GM21529 (cell line): ENCODE data around the gene ITPR1.

ENCODE experiments used
- ATAC-seq: cut with Tn5 transposase; IDR thresholded peaks from one replicate; pipeline ENCODE4 v1.9.1; 2021; ENCODE audit not compliant: unreplicated experiment

Gene ITPR1

GRCh38 chr3:4801892-4802291 lies 308.7 kb downstream of the ITPR1 start:
- ATAC-seq: no peak

DNA sequence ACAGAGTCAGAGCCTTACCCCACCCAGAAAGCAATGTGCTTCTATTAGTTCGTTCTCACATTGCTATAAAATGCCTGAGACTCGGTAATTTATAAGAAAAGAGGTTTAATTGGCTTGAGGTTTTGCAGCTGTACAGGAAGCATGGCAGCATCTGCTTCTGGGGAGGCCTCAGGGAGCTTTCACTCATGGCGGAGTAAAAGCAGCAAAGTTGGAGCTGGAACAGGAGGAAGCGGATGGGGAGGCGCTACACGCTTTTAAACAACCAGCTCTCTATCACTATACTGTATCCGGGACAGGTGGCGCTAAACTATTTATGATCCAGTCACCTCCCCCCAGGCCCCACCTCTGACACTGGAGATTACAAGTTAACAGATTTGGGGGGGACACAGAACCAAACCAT lies 309.8 kb downstream of the ITPR1 start:
- ATAC-seq: no peak

DNA sequence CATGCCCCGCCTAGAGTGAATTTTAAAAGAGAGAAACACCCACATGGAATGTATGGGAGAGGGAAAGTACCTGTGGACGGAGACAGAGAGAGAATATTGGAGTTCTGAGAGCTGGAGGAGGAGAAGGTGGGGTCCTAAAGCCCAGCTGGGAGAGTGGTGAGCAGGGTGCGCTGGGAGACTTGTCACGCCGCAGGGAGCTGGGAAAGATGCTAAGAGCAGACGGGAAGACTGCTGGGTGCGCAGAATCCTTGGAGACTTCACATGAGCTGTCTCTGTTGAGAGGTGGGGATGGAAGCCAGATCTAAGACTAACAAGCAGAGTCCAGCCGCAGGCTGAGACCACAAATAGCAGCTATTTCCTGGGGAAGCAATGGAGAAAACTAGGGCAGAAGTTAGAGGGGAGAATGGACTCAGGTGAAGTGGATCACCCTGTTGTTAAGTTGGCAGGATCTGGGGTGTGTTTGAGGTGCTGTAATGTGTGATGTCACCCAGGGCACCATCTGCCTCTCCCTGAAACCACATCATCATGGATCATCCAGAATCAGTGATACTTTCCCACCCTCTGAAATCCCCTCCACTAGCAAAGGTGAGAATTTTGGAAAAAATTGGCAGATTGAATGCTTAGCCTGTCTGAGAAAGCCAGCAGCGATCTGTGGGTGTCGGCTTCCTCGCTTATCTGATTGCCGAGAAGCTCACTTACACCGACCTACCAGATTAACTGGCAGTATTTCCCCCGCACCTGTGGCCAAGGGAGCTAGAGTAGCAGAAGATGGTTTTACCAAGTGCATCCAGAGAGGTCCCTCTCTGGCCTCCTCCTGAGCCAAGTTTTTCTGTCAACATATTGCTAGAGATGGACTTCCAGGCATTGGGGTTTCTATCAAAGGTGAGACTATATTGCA lies 311.3 kb downstream of the ITPR1 start:
- ATAC-seq: no peak

DNA sequence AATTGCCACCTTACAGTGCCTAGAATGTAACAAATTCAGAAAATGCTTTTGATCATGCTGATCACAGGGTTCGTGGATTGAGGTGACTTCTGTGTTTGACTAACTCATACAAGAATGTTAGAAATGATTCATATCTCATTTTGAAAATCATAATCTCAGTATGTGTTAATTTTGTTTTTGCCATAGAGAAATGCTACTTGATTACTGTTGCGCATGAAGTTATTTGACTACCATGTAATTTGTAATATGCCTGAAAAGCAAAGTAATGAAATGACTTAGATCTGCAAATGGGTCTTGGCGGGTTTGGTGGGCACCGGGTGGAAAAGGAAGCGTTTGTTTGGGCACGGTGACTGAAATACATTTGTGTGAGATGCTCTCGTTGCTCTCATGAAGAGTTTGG lies 312.5 kb downstream of the ITPR1 start:
- no peak for ATAC-seq

- ATAC-seq: no peak
These were observed 313.5 kb downstream of the ITPR1 start for GRCh38 chr3:4806535-4807108.

DNA sequence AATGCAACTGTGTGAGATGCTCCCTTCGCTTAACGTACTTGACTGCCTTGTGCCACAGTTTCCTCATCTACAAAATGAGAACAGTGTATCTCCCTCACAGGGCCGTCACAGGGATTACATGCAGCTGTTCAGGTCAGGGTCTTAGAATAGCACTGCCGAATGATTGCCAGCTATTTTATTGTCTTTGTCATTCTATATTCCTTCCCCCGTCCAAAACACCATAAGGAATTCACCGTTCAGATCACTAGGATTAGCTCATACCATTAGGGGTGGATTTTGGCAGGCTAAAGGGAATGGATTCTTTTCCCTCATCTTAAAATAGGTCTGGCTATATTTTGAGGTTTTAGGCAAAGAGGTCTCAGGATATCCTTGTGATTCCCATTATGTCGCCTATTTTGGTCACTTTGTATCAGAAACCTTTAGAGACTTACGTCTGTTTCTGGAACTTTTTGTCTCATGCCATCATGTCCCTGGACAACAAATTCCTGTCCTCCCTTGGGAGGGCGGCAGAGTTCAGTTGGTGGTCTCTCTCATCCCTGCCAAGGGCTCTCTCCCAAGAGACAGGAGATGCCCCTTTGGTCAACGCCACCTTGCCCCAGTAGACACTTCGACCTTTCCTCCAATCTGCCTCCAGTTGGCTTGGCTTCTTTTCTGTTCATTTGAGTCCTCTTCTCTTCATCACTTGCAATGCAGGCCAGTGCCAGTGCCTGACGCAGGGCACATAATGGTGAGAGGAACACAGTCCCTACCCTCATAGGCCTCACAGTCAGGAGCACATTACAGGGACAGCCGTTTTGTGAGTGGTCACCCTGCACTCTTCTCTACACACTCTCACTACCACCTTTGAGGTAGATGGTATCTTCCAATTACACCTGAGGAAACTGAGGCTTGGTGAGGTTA lies 314.5 kb downstream of the ITPR1 start:
- ATAC-seq: no peak

DNA sequence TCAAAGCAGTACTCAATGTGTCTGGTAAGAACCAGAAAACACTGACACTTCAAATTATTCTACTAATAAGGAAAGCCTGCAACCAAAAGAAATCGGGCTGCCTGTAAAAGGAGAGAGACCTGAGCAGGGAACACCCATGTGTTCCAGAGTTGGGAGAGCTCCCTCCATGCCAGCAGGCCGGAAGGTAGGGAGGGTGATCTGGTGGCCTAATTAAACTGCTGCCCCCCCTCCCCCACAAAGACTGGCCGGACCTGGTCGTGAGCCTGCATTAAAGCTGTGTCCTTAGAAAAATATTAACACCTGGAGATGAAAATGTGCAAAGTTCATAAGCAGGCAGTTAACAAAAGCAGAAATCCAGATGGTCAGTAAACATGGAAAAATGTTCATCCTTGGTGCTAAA lies 315.5 kb downstream of the ITPR1 start:
- ATAC-seq: no peak

- ATAC-seq: no peak
These were observed 316.8 kb downstream of the ITPR1 start for GRCh38 chr3:4809922-4810321.

GRCh38 chr3:4812591-4812990 lies 319.4 kb downstream of the ITPR1 start:
- no peak for ATAC-seq

GRCh38 chr3:4813909-4814304 lies 320.8 kb downstream of the ITPR1 start:
- ATAC-seq: no peak

- ATAC-seq: no peak
These were observed 321.3 kb downstream of the ITPR1 start for GRCh38 chr3:4814305-4814903.

GRCh38 chr3:4814904-4815574 lies 321.9 kb downstream of the ITPR1 start:
- ATAC-seq: no peak

GRCh38 chr3:4816306-4816705 lies 323.2 kb downstream of the ITPR1 start:
- no peak for ATAC-seq

- no peak for ATAC-seq
These were observed 323.6 kb downstream of the ITPR1 start for GRCh38 chr3:4816718-4817117.

DNA sequence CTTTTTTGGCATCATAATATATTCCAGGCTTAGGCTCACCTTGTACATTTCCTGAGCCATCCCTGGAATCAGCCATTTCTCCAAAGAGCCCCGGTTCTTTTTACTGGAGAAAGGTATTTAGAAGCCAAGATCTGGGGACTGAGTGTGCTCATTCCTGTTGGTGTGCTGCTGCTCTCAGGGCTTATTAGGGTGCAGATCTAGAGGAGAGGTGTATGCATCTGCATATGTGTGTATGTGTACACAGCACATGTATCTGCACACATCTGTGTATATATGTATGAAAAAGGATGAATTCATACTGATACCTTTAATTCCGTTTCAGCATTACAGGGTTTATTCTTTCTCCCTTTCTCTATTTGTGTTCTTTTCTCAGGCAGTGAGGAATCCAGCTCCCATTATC lies 324.0 kb downstream of the ITPR1 start:
- no peak for ATAC-seq

DNA sequence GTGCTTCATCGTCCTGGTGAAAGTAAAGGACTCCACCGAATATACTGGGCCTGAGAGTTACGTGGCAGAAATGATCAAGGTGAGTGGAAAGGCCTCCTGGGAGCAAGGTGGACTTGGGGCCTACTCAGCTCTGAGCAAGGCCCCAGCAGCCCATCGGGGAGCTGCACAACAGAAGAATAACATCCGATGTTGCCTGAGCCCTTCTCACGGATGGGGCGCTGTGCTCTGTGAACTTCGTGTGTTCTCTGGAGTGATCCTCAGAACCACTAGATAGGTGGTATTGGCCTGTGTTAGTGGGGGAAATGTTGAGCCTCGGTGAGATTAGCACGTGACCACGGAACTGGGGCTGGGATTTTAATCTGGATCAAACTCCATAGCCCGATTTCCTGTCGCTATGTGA lies 325.0 kb downstream of the ITPR1 start:
- ATAC-seq: no peak

- no peak for ATAC-seq
These were observed 326.0 kb downstream of the ITPR1 start for GRCh38 chr3:4818986-4819693.

DNA sequence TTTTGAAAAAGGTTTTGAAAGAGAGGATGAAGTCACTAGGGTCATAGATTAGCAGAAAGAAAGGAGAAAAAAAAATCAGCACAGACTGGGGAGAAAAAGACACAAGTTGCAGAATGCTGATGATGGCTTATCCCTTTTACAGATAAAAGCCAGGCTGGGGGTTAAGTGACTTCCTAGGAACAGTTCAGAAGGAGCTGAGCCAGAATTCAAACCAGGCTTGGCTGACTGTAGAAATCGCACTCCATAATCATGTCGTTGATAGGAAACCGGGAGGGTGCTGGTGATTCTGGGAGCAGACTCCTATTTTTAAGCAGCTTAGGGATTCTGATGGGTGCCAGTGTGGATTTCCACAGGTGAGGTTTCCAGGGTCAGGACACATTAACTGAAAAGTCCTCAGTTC lies 326.6 kb downstream of the ITPR1 start:
- ATAC-seq: no peak

- no peak for ATAC-seq
These were observed 327.4 kb downstream of the ITPR1 start for GRCh38 chr3:4820296-4821121.
